Pancreas (tissue), 10 donors: ENCODE results near the gene CTDP1. TPM values are rescaled to one million over a fixed set of nuclear protein-coding genes. Genes with fewer than 3 reads are reported as not detected.

Experiments
- ATAC-seq, 4 donors: fragments of 200-7000 bp; cut with Tn5 transposase; one replicate each; pipeline versions ENCODE4 v1.8.0 to v1.9.1; 2020; ENCODE audit warnings: mild to moderate bottlenecking in 4 of 4, moderate library complexity in 4 of 4
- DNase-seq, 6 donors: peaks; one replicate each; pipeline ENCODE4 v3.0.0-alpha.2; 2020
- FAIRE-seq: peaks from 2 replicates; lab custom pipeline; 2012; peaks lifted over from hg19 to GRCh38; lab: Jason Lieb, UNC
- H3K27ac ChIP-seq, 4 donors: fragments of 200-600 bp; sonication (generic); 1 replicate in 3 of 4; 2 replicates in 1 of 4; pipeline versions ENCODE4 v1.5.0 to v1.8.0; 2020
- H3K27me3 ChIP-seq, 4 donors: fragments of 200-600 bp; one replicate each; pipeline ENCODE4 v1.8.0; 2021
- H3K36me3 ChIP-seq, 3 donors: fragments of 200-600 bp; sonication (generic) in 1 of 3; one replicate each; pipeline versions ENCODE4 v1.5.0 to v1.8.0; 2020 to 2021
- H3K4me1 ChIP-seq, 3 donors: fragments of 200-600 bp; one replicate each; pipeline ENCODE4 v1.8.0; 2021
- H3K4me3 ChIP-seq, 4 donors: fragments of 200-600 bp; sonication (generic) in 2 of 4; one replicate each; pipeline versions ENCODE4 v1.5.0 to v1.8.0; 2020 to 2021
- H3K9me3 ChIP-seq, 4 donors: fragments of 200-600 bp; one replicate each; pipeline ENCODE4 v1.8.0; 2021
- CTCF ChIP-seq, 4 donors: fragments of 200-600 bp; sonication (generic) in 3 of 4; IDR thresholded peaks; one replicate each; pipeline versions ENCODE4 v1.5.0 to v1.8.0; 2021; ENCODE audit warnings: antibody characterized with exemption in 4 of 4
- WGBS, 2 donors: extraction: QIAGEN DNeasy Blood & Tissue Kit; methylation state at CpG; one replicate each; pipeline ENCODE4 v1.1.7; 2013; 5-methylcytosine and 5-hydroxymethylcytosine counted together
- intact Hi-C, 3 donors: fragments of 100-400 bp; cut with DNase I; formaldehyde crosslinking; loops; one replicate each; pipeline versions ENCODE4 v1.11.1 to v1.14.2; 2022
- polyA plus RNA-seq, 2 donors: library from polyadenylated mRNA; stranded (reverse); fragments of 200-250 nt; gene quantifications; one replicate each; pipeline ENCODE4 v1.2.3, GENCODE V29; 2013
- total RNA-seq, 6 donors: library from RNA; stranded (reverse); fragmentation: NEBNext Ultra II Directional in 4 of 6; extraction: Animal tissue kit (Norgen Biotek cat#: 25700) in 4 of 6; gene quantifications; one replicate each; pipeline versions ENCODE4 v1.2.1 to v1.2.4, GENCODE V29; 2021 to 2023
- donor health status: healthy with polysubstance abuse.
- donor health status: DM: no; HTN: no; CAD: no; lungs with moderate emphysema.
- donor health status: DM: no; HTN: no; CAD: no.
- donor health status: control.
- donor health status: control.
- donor health status: Bipolar disorder and iron deficiency.
- donor health status: DM: yes; HTN: yes; CAD: no.
- donor health status: DM: no; HTN: no; CAD: no.
- donor health status: DM: no; HTN: no; CAD: no.
- donor health status: DM: yes; HTN: yes; CAD: no.

CTDP1 gene
- total and polyA plus RNA-seq, 8 donors: 9.8 to 14.4 (median 10.5) TPM

- Histone ChIP-seq H3K4me3 (peak overlapping the region in 2 of 4 donors; percentile 98 to 99), H3K4me1 (peaks cover 6 to 33% (median 14%) of the 10 kb centered on the region in 3 donors), H3K27ac (peak overlapping the region; percentile 98 to 99 (median 98)), H3K27me3 (no peaks in the 10 kb centered on the region), H3K9me3 (no peaks in the 10 kb centered on the region), H3K36me3 (no peaks in the 10 kb centered on the region)
- 47 to 48% methylated on average over 9 of the region's 9 CpGs for WGBS, 2 donors
- no peak for DNase-seq
- intact Hi-C loops: no loop called here
- FAIRE-seq: no peak
- no peak for ATAC-seq
- TF ChIP-seq CTCF (IDR thresholded peaks at IDR 0.05): no peak
Measured at GRCh38 chr18:79677840-79678239, 1.8 kb upstream of the CTDP1 start.

GRCh38 chr18:79678665-79679551 lies 695 bp upstream of the CTDP1 start:
- Histone ChIP-seq H3K36me3 (no peaks in the 10 kb centered on the region), H3K4me1 (peaks cover 6 to 34% (median 14%) of the 10 kb centered on the region in 3 donors), H3K4me3 (peak overlapping the region; percentile 48 to 99 (median 89)), H3K9me3 (no peaks in the 10 kb centered on the region), H3K27me3 (no peaks in the 10 kb centered on the region), H3K27ac (peak overlapping the region; percentile 98 to 99 (median 98))
- 0% methylated on average over 77 of the region's 77 CpGs for whole genome bisulfite sequencing, 2 donors
- ATAC-seq: peak; percentile 92 to 96 (median 94)
- DNase-seq: peak; percentile 96 to 99 (median 99)
- intact Hi-C loops: no loop called here
- FAIRE-seq: peak; percentile 53
- TF ChIP-seq CTCF (IDR thresholded peaks at IDR 0.05): no peak

GRCh38 chr18:79680100-79680879 lies 687 bp downstream of the CTDP1 start:
- intact Hi-C loops: no loop called here
- no peaks in the 10 kb centered on the region for H3K36me3 ChIP-seq
- 3% methylated on average over 38 to 54 of the region's 54 CpGs for whole genome bisulfite sequencing, 2 donors
- H3K27ac ChIP-seq: peak overlapping the region; percentile 62 to 99 (median 98)
- no peaks in the 10 kb centered on the region for H3K9me3 ChIP-seq
- H3K4me1 ChIP-seq: peaks cover 6 to 34% (median 14%) of the 10 kb centered on the region in 3 donors
- H3K27me3 ChIP-seq: no peaks in the 10 kb centered on the region
- H3K4me3 ChIP-seq: peak overlapping the region; percentile 48 to 99 (median 89)
- FAIRE-seq: no peak
- ATAC-seq: peak in 1 of 4 donors; percentile 18
- no peak for TF ChIP-seq CTCF (IDR thresholded peaks at IDR 0.05)
- DNase-seq: peak in 5 of 6 donors; percentile 45 to 76 (median 64)

GRCh38 chr18:79680891-79681339 lies 1.3 kb downstream of the CTDP1 start:
- Histone ChIP-seq H3K27me3 (no peaks in the 10 kb centered on the region), H3K4me3 (peak overlapping the region; percentile 48 to 99 (median 89)), H3K9me3 (no peaks in the 10 kb centered on the region), H3K4me1 (peaks cover 6 to 34% (median 14%) of the 10 kb centered on the region in 3 donors), H3K36me3 (no peaks in the 10 kb centered on the region), H3K27ac (no peak overlapping the region)
- 27 to 28% methylated on average over 20 of the region's 20 CpGs for WGBS, 2 donors
- no peak for FAIRE-seq
- no peak for TF ChIP-seq CTCF (IDR thresholded peaks at IDR 0.05)
- ATAC-seq: no peak
- intact Hi-C loops: no loop called here
- DNase-seq: peak in 1 of 6 donors; percentile 55
